Measurements from ENCODE around the gene NSUN7.

NSUN7 gene

DNA sequence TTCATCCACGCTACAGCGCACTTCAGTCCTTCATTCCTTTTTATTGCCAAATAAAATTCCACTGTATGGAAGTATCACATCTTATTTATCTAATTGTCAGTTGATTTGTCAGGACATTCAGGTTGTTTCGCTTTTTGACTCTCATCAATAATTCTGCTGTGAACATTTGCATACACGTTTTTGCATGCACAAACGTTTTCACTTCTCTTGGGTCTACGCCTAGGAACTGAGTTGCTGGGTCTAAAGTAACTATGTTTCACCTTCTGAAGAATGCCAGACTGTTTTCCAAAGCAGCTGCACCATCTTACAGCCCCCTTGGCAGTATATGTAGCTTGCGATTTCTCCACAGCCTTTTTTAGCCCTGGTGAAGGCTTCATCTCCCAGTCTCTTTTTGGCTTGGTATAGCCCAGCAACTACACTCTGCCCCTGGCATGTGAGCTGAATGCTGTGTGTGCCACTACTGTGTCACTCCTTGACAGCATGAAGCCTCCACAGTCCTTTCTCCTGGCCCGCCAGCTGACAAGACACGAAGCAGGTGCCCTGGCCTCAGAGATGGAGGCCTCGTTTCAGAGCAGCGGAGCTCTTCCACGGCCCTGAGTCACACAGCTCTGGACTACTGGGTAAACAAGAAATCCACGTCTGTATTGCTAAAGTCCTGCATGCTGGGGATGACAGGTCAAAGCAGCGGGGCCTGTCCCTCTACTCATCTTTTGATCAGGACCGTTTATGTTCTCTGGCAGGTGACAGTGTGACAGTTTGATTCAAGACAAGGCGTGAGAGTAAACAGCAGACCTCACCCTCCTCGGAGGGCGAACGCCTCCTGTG, 75.5 kb downstream of the NSUN7 start:
- DNase-seq: no peak

DNA sequence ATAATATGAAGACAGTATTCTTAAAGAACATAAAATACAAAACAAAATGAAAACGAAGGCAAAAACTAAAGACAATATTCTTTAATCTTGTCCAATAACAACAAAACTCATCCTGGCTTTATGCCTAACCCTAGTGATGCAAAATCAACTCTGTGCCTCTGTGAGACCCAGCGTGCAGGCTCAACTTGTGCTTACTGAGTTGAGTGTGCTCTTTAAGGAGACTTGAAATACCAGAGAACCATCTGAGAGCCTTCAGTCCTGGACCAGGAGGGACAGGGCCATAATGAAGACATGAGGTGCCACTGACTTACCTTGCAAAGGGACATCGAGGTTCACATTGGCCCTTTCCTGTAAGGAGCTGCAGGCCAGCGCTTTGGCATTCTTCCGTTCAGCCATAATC, 77.1 kb downstream of the NSUN7 start:
- DNase-seq: no peak

DNA sequence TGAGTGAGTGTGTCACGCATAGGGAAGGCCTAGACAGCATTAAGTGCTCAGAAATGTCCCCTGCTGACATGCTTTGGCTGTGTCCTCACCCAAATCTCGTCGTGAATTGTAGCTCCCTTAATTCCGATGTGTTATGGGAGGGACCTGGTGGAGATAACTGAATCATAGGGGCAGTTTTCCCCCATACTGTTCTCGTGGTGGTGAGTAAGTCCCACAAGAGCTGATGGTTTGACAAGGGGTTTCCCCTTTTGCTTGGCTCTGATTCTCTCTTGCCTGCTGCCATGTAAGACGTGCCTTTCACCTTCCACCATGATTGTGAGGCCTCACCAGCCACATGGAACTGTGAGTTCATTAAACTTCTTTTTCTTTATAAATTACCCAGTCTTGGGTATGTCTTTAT, 78.0 kb downstream of the NSUN7 start:
- no peak for DNase-seq

DNA sequence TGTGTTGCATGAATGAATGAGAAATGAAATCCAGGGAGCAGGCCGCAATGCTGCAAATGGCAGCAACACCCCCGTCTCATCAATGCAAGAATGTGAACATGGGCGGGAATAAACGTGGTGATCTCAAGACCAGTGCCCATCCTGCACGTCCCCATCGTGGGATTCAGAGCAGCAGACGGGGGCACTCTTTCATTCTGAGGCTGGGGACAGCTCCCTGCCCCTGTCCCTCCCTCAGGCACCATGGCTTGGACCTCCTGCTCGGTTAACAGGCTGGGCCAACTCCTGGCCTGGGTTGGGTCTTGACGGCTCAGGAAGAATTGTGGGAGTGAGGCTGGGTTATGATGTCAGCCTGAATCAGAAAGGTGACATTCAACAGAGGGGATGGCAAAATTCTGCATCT, 78.9 kb downstream of the NSUN7 start:
- no peak for DNase-seq

DNA sequence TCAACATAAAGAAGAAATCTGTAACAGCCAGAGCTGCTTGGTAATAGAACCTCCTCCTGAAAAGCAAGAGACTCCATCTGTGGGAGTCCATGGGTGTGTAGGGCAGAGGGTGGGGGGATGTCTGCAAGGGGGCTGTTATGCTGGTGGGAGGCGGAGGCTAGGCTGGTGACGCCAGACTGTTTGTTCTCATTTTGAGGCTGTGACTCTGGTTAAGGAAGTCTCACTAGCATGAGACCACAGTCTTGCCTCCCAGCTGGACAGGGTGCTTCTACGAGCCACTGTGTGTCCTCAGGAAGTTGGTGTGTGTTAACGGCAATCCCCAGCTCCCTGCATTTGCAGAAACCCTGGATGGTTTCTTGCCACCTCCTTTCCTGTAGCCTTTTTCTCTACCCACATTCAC, 79.8 kb downstream of the NSUN7 start:
- no peak for DNase-seq

DNA sequence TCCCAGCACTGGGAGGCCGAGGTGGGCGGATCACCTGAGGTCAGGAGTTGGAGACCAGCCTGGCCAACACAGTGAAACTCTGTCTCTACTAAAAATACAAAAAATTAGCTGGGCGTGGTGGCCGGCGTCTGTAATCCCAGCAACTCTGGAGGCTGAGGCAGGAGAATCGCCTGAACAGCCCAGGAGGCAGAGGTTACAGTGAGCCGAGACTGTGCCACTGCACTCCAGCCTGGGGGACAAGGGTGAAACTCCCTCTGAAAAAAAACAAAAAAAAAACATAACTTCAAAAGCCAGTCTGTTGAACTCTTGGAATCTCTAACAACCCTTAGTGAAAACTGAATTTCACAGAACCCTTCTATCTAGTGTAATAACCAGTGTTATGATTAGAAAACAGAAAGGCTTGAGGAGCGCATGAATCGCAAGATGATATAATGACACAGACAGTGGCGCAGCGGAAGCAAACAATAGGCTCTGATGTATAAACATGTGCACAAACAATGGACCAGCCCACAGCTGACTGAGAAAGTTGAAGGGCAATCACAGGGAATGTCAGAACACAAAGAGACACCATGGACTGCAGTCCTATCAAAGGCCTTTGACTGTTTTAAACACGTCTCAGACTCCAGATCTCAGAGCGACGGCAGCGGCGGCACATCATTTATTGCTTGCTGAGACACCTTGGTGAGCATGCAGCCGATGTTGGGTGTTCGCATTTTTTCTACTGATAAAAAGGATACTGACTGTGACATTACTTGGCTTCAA, 81.6 kb downstream of the NSUN7 start:
- DNase-seq: no peak

DNA sequence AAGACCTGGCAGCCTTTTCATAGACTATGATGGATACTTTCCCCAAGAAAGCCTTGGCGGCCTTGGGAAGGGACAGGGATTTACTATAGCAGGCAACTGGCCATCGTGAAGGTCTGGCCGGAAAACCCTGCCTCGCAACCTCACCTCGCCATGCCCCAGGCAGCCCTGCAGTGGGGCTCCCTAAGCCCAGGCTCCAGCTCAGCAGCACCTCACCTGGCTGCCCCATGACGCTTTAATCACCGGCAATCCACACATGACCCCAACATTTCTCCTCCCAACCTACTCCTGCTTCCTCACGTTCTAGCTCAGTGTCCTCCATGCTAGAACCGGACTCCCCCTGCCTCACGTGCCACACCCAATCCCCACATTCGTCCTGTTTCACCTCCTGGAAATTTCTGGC, 82.4 kb downstream of the NSUN7 start:
- no peak for DNase-seq

DNA sequence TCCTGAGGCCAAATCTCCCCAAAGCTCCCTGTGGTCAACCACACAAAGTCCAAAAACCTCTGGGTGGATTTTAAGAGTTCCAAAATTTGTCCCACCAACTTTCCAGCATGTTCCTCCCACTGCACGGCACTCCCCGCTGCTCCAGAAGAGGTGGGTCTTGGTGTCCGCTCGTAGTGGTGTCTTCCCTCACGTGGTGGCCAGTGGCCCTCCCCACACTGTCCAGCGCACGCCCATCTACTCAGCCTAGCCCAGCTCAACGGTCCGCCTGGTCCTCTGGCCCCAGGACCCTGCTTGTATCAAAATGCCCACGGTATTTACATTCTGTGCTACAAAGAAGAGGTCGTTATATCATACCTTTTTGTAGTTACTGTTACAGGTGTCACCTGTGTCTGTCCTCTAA, 83.5 kb downstream of the NSUN7 start:
- DNase-seq: no peak

DNA sequence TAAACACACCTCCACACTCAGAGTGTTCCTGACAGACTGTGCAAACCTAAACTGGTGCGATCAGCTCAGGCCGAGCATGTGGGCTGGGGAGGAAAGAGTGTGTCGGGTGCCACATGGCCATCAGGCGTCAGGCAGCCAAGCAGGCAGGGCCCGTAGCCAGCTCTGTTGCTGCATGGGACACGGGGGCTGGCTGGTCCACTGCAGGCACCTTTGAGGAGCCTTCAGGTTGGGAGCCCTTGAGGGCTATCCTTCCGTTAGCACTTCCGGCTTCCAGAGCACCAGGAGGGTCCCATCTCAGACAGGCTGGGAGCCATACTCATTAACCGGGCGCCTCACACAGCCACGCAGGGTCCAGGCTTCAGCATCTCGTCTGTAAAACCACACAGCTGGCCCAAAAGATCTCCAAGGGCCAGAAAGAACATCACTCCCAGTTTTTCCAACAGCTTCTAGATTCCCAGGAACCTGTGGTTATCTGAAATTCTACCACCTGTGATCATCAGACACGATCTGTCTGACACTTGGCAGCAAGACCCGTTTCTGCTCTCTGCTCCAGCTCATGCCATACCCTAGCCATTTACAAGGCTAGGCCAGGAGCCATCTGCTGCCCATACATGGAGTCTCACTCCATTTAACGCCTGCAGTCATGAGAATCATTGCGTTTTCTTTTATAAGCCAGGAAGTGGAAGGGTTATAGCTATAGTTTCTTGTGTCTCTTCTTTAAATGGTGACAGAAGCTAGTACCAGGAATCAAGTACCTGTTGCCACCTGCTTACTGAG, 87.5 kb downstream of the NSUN7 start:
- DNase-seq: no peak

DNA sequence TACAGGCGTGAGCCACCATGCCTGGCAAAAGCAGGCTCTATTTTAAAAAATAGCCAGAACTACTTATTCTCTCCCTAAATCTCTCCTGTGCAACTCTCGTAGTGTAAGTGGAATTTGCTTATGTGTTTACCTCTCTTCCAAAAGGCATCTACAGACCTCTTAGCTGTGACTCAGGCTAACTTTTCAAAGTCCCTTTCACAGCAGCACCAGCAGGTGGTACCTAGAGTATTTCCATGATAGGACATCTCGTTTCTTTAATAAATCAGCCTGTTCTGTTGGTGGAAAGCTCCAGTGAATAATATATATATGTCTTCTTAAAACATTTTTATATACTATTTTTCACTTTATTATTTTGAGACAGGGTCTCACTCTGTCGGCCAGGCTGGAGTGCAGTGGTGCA, 89.0 kb downstream of the NSUN7 start:
- DNase-seq: no peak

DNA sequence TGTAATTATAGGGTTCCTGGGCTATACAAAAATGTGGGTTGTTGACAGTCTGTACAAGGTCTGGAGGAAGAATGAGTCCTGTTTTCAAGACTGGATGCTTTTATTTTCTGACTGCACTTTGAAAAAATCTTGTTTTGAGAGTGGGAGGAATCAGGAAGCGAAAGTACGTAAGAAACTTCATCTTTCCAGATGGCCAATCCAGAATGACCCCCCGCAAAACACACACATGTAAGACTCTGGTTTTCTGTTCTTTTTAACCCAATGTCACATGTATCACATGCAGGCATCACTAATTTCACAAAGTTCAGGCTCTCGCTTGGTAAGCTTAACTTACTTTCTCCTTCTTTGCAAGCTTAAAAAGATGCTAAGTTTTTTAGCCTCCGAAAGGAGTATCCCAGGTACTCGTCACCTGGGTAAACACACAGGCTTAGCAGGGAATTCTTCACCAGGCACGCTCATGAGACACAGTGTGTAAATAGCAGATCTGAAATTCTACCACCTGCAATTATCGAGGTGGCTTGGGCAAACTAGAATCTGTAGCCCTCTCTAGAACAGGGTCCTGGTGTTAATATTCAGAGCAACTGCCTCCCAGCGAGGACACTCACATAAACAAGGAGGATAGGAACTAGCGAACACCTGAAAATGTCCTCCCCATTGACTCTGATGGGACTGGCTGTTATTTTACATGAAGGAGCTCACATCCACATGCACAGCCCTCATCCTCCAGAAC, 90.7 kb downstream of the NSUN7 start:
- peak; percentile 49 for DNase-seq

DNA sequence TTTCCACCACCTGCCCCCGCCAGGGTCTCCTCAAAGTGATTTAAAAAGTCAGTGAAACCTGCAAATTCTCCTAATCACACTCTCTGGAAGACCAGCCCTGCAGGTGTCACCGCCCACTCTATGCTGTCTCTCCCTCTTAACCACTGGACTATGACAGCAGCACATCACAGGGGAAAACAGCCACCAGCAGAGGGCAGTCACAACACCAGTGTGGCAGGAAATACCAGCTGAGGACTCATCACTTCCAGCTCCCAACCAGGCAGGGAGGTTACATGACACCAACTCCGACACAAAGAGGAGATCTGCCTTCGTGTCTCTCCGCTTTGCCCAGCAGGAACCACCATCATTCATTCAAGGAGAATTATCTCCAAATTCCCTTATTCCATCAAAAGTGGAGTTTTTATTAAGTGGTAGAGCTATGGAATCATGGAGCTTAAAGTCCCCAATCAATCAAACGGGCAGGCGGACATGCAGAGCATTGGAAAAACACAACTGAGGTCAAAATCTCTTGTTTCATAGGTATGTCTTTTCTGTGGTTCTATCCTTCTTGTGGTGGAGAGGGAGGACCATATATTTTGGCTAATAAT, 91.3 kb downstream of the NSUN7 start:
- DNase-seq: peak; percentile 86

DNA sequence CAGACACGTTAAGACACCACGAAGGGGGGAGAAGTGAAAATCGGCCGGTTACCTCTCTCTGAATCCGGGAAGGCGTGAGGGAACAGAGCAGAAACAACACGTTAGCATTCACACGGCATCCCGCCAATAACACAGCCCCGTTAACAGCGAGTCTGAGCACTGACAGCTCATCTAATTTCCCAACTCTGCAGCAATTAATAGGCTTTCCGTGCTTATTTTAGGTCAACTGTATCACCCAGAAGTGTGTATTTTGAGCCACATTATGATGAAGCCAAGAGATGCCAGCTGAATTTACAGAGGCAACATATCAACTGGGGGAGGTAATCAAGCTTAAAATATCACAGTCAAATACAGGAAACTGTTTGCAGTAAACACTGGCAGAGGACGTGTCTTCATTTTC, 92.6 kb downstream of the NSUN7 start:
- peak; percentile 67 for DNase-seq

DNA sequence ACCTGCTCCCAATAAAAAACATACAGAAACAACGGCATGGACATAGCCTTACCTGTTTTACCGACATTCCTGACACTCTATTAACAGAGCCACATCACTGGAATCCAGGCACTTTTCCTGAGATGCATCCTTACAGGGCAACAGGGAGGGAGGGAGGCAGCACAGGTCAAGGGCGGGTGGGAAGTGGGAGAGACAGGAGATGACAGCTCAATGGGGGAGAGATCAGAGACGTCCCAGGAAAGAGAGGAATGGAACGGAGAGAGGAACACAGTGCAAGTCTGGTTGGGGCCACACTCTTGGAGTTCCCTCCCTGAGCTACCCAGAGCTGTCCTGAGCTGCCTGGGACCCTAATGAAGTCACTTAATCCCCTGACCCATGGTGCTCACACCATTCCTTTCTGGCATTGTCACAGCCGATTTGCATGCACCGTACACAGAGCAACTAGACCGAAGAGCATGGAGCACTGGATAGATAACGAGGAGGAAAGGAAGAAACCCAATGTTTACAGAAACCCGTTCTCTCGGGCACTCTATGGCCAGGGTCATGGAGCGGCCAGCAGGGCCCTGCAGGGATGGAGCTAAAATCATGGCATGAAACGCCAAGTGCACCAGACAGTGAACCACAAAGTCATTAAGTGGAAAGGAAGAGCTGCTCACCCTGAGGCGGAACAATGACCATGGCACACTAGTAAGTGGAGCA, 93.1 kb downstream of the NSUN7 start:
- no peak for DNase-seq

DNA sequence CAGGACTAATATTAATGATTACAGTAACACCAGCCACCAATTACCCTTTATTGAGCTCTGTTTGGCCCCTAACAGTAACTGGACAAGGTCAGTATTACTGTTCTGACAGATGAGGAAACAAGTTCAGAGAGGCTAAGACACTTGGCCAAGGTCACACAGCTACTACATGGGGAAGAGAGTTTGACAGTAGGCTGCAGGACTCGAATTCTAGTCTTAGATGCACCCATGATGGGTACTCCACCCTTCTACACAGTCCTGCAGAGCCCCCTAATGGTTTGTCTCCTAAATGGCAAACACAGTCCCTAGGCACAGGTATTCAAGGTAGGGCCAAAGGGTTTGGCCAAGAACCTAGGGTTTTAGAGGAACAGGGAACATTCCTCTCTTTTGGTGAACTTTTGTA, 93.9 kb downstream of the NSUN7 start:
- DNase-seq: no peak

DNA sequence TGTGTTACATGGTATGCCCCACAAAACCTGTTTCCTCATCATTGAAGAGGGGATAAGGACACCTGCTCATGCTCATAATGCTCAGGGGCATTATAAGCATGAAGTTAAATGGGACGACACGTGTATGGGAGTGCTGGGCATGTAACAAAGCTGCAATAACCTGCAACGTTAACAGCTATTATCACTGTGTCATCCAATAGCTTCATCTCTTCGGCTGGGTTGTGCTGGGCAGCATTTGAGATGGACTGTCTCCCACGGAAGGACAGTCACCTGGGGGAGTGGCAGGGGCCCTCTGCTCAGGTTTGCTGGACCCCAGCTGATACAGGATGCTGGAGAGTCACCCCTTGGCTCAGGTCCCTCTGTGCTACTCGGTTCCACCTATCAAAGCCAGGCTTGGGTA, 94.5 kb downstream of the NSUN7 start:
- no peak for DNase-seq

DNA sequence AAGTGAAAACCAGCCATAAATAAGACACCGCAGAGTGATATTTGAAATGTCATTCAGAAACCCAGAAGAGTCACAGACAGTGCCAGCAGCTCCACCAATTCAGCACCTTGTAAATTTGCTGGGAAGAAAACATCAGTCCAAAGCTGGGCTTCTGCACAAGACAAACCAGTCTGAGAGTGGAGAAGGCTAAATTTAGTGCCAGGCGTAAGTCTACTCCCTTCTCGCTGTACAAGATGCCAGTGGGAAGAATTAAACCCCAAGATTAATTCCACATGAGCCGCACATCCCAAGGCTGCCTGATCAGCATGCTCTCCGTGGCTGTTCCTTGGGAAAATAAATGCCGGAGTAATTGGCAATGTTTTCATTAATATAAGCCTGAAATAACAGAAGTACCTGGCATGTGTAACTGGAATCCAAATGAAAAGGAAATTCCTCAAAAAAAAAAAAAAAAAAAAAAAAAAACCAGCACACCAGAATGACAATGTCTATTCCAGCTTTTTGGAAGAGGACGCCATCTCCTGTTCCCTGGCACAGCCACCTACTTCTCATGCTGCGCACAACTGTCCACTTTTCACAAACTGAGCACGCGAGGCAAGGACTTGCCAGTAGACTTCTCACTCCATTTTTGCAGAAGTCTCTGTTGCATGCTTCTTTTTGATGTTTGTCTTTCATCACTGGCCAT, 95.5 kb downstream of the NSUN7 start:
- DNase-seq: no peak

DNA sequence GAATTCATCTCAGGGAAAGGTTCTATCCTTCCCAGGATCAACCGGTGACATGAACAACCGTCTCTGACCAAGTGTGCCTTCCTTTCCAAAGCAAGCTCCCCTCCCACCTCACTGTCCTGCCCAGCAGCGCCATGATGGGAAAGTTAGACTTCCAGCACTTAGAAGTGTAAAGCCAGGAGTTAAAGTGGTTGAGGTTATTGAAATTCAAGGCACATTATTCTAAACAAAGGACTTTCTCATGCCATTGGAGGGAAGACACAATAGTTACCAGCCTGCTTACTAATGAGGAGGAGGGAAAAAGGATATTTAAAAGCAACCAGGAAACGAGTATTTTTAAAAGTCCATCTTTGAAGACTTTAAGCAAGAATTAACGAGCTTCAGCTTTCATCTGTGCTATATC, 96.8 kb downstream of the NSUN7 start:
- DNase-seq: no peak

DNA sequence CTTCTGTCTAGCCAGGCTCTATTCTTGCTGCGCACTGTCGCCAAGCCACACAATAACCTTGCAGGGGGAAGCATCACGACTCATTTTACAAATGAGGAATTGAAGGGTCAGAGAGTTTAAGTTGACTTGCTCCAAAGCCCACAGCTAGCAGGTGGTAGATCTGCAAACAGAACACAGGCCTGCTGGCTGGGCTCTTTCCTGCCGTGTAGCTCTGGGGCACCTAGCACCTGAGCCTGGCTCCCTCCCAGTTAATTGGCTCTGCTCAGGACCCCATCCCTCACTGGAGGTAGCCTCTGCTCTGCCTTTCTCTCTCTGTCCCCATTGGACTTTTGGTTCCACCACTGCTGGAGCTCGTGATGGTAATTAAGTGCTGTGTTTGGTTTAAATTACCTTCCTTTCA, 98.5 kb downstream of the NSUN7 start:
- DNase-seq: peak; percentile 96

DNA sequence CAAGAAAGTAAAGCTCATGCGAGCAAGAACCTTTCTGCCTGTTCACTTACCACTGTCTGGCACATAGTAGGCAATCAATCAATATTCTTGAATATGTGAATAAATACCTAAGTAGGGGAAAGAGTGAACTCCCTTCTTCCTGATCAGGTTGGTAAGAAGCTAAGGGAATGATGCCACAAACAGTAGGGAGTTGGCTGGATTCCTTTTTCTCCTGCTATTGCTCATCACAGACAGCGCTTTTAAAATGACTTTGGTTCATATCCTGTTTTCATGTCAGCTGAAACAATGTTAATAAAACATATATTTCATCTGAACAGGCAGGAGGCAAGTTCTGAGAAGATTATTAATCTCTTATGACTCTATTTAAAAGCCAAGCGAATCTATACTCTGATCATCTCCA, 99.2 kb downstream of the NSUN7 start:
- DNase-seq: no peak

DNA sequence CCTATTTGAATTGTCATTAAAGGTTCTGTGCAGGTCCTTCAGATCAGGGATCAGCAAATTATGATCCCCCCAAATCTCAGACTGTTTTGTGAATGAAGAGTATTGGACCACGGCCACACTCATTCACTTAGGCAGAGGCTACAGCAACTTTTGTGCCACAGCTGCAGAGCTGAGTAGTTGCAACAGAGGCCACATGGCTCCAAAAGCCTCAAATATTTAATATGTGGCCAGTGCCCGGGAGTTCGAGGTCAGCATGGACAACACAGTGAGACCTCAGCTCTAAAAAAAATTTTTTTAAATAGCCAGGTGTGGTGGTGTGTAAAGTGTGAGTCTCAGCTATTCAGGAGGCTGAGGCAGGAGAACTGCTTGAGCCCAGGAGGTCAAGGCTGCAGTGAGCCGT, 100.7 kb downstream of the NSUN7 start:
- no peak for DNase-seq
